Thyroid gland (tissue), 4 donors: ENCODE results near the gene IKZF5.

Experiments
- POLR2A ChIP-seq, 2 donors: fragments of 450-650 bp; IDR thresholded peaks; one replicate each; pipeline ENCODE4 v1.6.1; 2017; ENCODE audit warnings: antibody characterized with exemption in 2 of 2, mild to moderate bottlenecking in 2 of 2, moderate library complexity in 1 of 2
- TF ChIP-seq, protein P1 (sequence below), 6 experiments: fragments of 200-600 bp in 3 of 6; fragments of 450-650 bp in 3 of 6; sonication (generic) in 3 of 6; IDR thresholded peaks; one replicate each; pipeline ENCODE4 v1.5.1; 2016 to 2019; ENCODE audit warnings: antibody characterized with exemption in 6 of 6, mild to moderate bottlenecking in 2 of 6, inconsistent platforms in 1 of 6, moderate library complexity in 1 of 6

DNA sequence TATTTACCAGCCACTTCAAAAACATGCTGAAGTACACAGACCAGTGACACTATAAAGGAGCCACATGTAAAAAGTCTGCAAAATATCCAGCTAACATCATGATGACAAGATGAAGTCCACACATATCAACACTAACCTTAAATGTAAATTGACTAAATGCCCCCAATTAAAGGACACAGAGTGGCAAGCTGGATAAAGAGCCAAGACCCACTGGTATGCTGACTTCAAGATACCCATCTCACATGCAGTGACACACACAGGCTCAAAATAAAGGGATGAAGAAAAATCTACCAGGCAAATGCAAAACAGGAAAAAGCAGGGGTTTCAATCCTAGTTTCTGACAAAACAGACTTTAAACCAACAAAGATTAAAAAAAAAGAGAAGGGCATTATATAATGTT, 41.7 kb downstream of the IKZF5 start:
- no peak for TF ChIP-seq POLR2A (IDR thresholded peaks at IDR 0.05)
- TF ChIP-seq, protein P1, sequence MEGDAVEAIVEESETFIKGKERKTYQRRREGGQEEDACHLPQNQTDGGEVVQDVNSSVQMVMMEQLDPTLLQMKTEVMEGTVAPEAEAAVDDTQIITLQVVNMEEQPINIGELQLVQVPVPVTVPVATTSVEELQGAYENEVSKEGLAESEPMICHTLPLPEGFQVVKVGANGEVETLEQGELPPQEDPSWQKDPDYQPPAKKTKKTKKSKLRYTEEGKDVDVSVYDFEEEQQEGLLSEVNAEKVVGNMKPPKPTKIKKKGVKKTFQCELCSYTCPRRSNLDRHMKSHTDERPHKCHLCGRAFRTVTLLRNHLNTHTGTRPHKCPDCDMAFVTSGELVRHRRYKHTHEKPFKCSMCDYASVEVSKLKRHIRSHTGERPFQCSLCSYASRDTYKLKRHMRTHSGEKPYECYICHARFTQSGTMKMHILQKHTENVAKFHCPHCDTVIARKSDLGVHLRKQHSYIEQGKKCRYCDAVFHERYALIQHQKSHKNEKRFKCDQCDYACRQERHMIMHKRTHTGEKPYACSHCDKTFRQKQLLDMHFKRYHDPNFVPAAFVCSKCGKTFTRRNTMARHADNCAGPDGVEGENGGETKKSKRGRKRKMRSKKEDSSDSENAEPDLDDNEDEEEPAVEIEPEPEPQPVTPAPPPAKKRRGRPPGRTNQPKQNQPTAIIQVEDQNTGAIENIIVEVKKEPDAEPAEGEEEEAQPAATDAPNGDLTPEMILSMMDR (IDR thresholded peaks at IDR 0.05), result no peak
